ENCODE data around the gene CLDN15.
A peak's percentile ranks its signal among the peaks of the same experiment; 100 is the strongest.
"Not testable (repeated sequence)": the region's sequence is repeated elsewhere in the genome, so short reads cannot be mapped to it uniquely, and the experiment has no call there.

Gene CLDN15, protein sequence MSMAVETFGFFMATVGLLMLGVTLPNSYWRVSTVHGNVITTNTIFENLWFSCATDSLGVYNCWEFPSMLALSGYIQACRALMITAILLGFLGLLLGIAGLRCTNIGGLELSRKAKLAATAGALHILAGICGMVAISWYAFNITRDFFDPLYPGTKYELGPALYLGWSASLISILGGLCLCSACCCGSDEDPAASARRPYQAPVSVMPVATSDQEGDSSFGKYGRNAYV

DNA sequence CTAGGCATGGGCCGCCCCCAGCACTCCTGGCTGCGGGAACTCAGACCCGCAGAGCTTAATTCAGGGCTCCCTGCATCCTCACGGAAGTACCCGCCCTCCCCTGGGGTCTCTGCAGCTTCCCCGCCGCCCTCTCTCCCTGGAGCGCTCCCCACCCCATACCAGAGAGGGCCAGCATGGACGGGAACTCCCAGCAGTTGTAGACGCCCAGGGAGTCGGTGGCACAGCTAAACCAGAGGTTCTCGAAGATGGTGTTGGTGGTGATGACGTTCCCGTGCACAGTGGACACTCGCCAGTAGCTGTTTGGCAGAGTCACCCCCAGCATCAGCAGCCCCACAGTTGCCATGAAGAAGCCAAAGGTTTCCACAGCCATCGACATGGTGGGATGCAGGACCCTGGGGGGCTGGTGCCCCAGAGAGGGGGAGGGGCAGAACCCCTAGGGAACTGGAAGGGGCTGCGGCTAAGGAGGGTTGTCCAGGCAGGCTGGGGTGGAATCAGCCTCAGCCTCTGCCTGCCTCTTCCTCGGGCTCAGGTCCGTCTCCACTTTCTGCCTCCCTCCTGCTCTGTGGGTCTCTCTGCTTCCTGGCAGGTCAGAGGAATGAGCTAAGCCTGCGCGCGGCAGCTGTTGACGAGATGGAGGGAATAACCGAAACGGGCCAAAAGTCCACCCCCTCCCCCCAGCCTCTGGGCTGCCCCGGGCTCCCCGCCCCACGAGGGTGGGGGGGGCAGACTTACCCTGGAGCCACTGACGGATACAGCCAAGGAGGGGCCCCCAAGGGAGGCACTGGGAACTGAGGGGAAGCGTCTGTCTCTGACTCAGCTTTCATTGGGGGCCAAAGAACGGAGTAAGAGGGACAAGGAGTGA is at the start of gene CLDN15:
TSS of gene CLDN15 (minus strand) at position 597 of the 862 bp plus-strand sequence. CDS start at position 376, 221 bp downstream.
- peak in 1 of 2 experiments; percentile 5 for DNase-seq

DNA sequence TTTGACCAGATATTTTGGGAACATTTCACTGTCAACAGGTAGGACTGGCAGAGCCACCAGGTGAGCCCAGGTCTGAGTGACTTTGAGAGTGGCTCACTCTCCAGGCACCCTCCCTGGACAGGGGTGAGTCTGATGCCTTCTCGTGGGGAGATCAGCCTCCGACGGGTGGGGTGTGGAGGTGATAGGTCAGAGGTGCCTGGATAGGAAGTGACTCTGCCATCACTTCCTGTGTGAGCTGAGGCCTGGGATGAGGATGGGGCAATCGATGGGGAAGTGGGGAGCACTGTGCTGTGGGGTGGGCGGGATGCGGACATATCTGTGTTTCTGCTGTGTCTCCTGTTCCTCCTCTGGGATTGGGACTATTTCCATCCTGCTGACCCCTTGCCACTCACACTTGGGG is 49.4 kb upstream of the CLDN15 start:
- DNase-seq: peak in 1 of 2 experiments; percentile 2

DNA sequence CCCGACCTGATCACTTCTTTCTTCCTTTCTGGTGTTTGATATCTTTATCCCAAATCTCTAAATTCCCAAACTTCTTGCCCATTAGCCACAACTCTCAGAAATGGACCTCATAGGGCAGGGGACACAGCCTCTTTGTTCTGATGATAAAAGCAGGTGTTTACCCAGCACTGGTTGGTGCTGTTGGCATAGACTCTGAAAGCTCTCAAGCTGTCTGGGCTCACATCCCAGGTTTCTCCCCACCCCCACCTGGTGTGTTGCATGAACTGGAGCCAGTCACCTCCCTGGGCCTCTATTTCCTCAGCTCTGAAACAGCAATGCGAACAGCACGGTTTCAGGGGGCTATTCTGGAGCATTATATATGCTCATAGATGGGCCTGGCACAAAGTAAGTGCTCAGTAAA is 48.3 kb upstream of the CLDN15 start:
- DNase-seq: not testable (repeated sequence)

DNA sequence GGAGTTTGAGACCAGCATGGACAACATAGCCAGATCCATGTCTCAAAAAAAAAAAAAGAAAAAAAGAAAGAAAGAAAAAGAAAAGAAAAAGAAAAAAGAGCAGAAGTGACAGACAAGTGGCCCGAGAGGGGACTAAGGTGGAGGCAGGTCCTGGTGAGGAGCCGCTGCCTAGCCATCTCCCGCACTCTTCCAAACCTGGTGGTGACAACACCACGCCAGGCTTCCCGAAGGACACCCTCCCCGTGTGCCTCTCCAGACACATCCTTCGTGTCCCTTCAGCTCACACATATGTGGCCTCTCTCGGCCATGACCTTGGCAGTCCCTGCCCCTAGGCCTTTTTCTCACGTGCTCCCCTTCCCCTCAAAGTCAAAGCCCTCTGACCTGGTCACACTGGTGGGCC is 47.6 kb upstream of the CLDN15 start:
- no peak for DNase-seq

DNA sequence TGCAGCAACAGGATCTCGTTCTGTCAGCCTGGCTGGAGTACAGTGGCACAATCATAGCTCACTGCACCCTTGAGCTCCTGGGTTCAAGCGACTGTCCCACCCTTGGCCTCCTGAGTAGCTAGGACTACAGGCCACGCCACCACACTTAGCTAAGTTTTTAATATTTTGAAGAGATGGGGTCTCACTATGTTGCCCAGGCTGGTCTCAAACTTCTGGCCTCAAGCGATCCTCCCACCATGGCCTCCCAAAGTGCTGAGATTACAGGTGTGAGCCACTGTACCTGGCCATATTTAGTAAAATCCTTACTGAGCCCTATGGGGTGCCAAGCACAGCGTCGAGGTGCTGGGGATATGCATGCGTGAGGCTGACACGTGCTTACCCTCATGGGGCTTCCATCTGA is 43.3 kb upstream of the CLDN15 start:
- DNase-seq: not testable (repeated sequence)

DNA sequence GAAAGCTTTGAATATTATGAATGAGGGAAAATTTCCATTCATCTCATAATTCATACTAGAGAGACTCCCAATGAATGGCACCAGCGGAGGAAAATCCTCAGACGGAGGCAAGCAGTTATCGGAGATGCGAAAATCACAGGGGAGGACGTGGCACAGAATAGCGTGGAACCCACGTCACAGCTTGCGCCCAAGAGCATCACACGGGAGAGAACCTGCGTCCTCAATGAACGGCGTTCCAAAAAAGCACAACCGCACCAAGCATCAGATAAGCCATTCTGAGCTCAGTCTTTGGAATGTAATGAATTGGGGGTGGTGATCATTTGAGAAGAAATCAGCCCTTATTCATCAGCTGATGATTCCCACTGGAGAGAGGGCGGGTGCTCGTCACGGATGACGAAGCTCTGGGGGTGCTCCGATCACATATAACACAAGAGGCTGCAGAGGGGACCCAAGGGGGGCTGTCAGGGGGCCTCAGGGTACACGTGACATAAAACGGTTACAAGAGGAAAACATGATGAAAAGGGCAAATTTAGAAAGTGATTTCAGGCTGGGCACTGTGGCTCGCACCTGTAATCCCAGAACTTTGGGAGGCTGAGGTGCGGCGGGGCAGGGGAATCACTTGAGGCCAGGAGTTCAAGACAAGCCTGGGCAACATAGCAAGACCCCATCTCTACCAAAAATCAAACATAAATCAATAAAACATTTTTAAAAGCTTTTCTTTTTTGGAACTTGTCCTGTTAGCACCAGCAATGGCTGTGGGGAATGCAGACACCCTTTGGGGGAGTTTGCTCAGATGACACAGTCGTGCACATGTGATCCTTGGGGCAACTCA is 41.1 kb upstream of the CLDN15 start:
- DNase-seq: no peak

DNA sequence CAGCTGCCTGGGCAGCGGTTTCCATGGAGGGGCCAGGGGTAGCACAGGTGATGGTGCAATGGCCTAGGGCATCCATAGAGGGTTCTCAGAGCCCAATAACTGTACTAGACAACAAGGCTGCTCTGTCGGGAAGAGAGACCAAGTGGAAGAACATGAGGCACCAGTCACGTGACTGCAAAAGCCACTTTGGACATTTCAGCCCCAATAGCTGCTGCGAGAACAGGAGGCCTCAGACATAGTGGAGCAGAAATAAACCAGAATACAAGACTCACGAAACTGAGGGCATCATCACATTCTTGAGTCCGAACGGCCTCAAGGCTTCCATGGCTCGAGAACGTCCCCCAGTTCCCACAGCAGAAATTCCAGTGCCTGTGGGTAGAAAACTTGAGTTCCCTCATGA is 39.6 kb upstream of the CLDN15 start:
- DNase-seq: no peak

DNA sequence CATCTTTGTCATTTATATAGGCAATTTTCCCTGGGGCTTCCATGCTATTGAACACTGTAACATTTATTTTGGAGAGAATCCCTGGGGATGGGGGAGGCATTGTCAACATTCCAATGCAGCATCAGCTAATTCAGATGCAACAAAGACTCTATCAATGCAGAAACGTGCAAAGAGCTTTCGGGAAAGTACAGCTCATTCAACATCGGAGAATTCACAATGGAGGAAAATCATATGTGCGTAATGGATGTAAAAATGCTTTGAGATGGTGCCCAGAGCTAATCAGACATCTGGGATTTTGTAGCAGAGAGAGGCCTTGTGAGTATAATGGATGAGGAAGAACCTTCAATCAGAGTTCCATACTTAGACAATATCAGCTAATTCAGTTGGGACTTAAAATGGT is 35.6 kb upstream of the CLDN15 start:
- no peak for DNase-seq

DNA sequence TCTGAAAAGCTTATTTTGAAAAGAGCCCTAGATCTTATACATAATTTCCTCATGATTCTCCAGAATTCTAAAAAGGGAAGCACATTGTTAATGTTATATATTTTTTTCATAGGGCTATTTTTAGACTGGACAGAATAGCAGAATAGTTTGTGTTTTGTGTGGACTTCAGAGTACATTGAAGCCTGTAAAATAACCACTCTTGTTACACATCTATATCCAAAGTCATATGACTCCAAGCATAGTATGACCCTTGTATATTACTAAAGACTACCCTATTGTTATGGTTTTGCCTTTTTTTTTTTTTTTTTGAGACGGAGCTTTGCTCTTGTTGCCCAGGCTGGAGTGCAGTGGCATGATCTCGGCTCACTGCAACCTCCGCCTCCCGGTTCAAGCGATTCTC is 33.4 kb upstream of the CLDN15 start:
- DNase-seq: no peak

DNA sequence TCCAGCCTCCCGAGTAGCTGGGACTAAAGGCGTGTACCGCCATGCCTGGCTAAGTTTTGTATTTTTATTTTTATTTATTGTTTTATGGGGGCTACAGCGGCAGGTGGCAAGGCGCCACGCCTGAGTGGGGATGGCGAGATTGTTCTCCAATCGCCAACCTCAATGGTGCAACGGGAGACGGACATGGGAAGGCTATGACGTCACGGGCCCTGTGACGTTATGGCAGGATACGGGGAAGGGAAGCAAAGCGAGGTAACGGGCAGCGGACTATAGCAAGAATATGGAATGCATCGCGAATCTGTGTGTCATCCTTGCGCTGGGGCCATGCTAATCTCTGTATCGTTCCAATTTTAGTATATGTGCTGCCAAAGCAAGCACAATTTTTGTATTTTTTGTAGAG is 32.1 kb upstream of the CLDN15 start:
- DNase-seq: no peak

DNA sequence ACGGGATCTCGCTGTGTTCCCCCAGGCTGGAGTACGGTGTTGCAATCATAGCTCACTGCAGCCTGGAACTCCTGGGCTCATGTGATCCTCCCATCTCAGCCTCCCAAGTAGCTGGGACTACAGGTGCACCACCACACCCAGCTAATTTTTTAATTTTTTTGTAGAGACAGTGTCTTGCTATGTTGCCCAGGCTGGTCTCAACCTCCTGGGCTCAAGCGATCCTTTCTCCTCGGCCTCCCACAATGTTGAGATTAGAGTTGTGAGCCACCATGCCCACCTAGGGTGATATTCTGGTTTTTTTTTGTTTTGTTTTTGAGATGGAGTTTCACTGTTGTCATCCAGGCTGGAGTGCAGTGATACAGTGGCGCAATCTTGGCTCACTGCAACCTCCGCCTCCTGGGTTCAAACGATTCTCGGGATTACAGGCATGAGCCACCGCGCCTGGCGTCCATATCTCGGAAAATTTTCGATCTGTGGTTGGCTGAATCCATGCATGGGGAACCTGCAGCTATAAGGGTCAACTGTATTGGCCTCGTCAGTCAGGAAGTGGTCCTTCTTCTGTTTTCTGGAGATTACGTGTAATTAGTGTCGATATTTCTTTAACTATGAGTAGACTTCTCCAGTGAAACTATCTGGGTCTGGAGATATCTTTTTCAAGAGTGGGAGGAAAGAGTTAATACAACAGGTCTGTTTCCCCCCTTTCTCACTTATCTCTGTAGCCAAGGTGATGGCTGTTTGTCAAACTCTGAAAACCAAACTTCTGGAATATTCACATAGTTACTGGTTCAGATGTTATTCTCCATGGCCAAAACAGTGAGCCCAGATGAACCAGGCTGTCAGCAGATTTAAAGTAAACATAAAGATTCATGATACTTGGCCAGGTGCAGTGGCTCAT is 28.3 kb upstream of the CLDN15 start:
- DNase-seq: no peak

DNA sequence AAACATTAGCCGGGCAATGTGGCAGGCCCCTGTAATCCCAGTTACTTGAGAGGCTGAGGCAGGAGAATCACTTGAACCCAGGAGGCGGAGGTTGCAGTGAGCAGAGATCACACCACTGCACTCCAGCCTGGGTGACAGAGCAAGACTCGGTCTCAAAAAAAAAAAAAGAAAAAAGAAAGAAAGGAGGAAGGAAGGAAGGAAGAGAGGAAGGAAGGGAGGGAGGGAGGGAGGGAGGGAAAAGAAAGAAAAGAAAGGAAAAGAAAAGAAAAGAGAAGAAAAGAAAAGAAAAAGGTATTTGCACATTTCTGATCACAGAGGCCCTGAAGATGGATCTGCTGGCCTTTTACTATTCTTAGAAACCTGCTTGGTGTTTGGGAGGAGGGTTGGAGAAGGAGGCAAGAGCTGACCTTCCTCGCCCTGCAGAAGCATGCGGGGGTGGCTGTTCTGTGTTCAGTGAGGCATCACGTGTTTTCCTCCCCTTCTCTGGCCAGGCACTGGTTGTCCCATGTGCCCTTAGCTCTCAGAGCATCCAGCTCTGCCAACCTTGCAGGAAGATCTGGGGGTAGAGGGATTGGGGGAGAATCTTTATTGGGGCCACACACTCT is 26.6 kb upstream of the CLDN15 start:
- peak in 1 of 2 experiments; percentile 3 for DNase-seq

DNA sequence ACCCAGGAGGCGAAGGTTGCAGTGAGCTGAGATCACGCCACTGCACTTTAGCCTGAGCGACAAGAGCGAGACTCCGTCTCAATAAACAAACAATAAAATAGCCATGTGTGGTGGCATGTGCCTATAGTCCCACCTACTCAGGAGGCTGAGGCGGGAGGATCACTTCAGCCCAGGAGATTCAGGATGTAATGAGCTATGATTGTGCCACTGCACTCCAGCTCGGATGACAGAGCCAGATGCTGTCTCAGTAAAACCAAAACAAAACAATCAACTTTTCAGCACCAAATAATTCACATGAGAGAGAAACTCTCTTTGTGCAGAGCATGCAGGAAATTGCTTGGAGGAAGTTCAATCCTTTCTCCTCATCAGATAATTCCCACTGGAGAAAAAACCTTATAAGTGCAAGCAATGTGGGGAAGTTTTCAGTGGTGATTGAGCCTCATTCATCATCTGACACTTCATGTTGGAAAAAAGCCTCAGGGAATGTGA is 20.7 kb upstream of the CLDN15 start:
- DNase-seq: no peak

DNA sequence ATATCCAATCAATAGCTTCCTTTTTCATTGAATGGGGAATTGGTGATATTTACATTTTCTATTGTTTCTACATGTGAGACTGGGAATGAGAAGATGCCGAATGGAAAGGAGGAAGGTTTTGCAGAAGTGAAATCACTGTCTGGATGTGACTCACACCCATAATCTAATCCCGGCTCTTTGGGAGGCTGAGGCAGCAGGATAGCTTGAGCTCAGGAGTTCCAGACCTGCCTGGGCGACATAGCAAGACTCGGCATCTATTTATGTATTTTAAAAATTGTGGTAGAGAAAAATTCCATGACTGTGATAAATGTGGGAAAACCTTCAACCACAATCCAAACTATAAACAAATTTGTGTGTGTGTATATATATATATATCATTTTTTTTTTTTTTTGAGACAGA is 18.2 kb upstream of the CLDN15 start:
- DNase-seq: no peak

DNA sequence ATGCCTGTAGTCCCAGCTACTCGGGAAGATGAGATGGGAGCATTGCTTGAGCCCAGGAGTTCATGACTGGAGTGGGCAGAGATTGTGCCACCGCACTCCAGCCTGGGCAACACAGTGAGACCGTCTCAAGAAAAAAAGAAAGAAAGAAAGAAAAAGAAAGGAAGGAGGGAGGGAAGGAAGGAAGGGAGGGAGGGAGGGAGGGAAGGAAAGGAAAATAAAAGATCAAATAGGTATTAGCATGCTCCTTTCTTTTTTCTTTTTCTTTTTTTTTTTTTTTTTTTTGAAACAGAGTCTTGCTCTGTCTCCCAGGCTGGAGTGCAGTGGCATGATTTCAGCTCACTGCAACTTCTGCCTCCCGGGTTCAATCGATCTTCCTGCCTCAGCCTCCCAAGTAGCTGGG is 15.6 kb upstream of the CLDN15 start:
- not testable (repeated sequence) for DNase-seq

DNA sequence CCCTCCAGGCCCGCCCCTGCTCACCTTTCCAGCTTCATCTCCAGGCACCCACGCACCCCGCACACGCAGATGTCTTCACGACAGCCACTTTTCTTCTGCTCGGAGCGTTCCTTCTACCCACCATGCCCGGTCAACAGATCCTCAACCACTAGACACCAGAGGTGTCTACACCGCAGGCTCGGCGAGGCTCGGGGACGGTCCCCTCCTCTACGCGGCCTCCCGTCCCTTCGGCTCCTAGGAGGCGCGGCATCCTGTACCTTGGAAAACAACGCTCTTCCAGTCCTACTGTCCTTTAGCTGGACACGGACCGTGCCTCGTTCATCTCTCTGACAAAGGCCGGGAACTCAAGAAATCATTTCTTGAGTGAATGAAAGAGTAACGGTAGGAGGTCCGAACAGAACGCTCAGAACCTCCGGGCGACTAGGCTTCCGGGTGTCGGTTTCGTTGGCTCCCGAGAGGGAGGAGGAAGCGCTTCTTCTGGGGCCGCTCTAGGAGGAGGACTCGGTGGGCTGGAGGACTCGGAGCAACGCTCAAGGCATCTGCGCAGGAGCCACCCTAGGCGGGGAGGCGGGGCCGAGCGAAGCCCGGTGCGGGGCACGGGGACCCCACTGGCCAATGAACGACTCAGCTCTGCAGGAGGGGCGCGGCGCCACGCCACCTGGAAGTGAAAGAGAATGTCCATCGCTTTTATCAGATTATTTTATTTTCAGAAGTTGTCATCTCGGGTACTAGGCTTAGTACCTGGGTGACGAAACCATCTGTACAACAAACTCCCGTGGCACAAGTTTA is 14.5 kb upstream of the CLDN15 start:
- DNase-seq: peak; percentile 95 to 97

DNA sequence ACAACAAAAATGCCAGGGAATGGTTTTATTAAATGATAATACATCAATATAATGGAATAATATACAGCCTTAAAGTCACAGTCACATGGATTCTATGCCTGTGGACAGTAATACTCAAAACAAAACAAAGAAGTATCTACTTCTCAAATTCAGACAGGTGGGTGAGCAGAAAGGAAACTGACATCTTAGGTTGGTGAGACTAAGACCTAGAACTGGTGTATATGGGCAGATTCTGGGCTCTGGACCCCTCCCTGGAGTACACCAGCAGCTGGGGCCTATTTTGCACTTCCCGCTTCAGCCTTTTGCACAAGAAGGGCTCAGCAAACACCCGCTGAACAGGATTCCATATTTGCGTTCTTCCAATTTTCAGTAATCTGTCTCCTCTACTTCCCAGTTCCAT is 12.7 kb upstream of the CLDN15 start:
- no peak for DNase-seq

DNA sequence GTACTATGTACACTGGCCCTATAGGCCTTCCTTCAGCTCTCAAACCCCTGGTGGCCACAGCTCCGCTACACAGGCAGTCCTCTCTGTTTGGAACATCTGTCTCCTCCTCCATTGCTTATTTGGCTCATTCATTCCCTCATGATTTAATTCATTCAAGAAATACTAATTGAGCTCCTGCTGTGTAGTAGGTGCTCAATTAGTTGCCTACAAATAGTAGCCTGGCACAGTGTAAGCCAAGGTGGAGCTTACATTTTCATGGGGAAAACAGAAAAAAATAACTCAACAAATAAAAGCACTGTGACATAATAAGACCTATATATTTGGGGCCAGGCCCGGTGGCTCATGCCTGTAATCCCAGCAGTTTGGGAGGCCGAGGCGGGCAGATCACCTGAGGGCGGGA is 10.7 kb upstream of the CLDN15 start:
- DNase-seq: peak in 1 of 2 experiments; percentile 9

DNA sequence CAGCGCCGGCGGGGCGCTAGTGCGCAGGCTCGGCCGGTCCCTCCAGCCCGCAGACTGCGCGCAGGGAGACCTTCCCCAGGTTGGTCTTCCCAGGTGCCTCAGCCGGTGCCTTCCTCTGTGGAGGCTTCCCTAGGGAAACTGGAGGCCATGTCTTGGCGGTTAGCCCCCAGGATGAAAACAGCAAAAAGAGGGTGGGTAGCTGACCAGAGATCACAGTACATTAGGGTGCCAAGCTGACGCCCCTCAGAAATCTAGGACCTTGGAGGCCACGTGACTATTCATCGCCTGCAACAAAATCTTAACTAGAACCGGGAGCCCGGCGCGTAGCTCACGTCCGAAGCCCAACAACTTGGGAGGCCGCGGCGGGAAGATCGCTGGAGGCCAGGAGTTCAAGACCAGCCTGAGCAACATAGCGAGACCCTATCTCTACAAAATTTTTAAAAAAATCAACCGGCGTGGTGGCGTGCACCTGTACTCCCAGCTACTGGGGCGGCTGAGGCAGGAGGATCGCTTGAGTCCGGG is 7.6 kb upstream of the CLDN15 start:
- DNase-seq: no peak

DNA sequence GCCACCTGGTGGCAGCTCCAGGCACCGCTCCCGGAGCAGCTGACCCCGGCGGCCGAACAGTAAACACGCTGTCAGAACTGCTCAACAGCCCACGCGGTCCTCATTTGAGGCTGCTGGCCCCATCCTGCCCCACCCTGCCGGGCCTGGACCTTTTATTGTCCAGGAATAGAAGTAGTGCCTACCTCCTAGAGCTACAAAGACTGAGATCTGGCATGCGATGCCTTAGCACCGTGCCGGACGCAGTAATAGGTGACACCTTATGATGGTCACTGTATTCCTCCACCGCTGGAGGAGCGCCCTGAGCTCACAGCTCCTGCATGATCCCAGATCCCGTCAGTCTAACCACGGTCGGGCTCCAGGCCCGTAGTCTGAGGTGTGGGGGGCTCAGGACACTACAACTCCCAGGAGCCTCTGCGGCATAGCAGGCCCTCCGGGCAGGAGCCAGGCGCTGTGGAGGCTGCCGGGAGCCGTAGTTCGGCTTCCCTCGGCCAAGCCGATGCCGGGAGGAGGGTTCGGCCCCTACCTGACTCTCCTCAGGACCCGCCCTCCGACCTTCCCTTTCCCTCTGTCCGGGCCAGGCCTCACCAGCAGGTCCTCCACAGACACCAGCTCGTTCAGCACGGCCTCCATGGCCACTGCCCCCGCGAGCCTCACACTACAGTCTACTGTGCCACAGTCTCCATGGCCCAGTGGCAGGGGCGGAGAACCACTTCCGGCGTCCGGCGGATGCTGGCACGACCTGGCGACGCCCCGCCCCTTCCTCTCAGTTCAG is 7.0 kb upstream of the CLDN15 start, which contains the start of gene FIS1:
TSS of gene FIS1 (minus strand) at position 707 of the 772 bp plus-strand sequence. CDS start at position 630, 77 bp downstream.
- peak; percentile 92 to 93 for DNase-seq

Data from Kasumi-1 (cell line).